HepG2 (cell line): Measurements from ENCODE around the gene SYNE2. TPM values are rescaled to one million over a fixed set of nuclear protein-coding genes. Genes with fewer than 3 reads are reported as not detected.
"Not testable (repeated sequence)": the region's sequence is repeated elsewhere in the genome, so short reads cannot be mapped to it uniquely, and the experiment has no call there.

ENCODE experiments used
- ATAC-seq: fragments of 200-7000 bp; cut with Tn5 transposase; 3 replicates; pipeline ENCODE4 v1.9.1; 2020; ENCODE audit warnings: mild to moderate bottlenecking, moderate library complexity
- BruUV-seq: library from RNA; stranded (reverse); fragments of 400-500 nt; replicated peaks from 2 replicates; lab custom pipeline; 2021; lab: Mats Ljungman, UMichigan
- CTCF ChIA-PET: fragments of 300-600 bp; formaldehyde crosslinking; extraction: SDS; loops from one replicate; lab custom pipeline; 2021; ENCODE audit warnings: low total read pairs, inconsistent platforms, low intra/inter-chr PET ratio; lab: Yijun Ruan, JAX
- POLR2A ChIA-PET: fragments of 350-600 bp; sonication (Branson Sonifier 250); formaldehyde crosslinking; loops from one replicate; lab custom pipeline; 2020; ENCODE audit warnings: antibody characterized with exemption, inconsistent platforms; lab: Yijun Ruan, JAX
- DNase-seq: peaks from one replicate; pipeline ENCODE4 v3.0.0-alpha.2; 2015; ENCODE audit warnings: low spot score
- FAIRE-seq: peaks from 3 replicates; lab custom pipeline; 2011; peaks lifted over from hg19 to GRCh38; lab: Jason Lieb, UNC
- H2AFZ ChIP-seq: one replicate; pipeline ENCODE4 v1.6.1; 2011; ENCODE audit warnings: low read length, inconsistent platforms
- H3K27ac ChIP-seq: fragments of 300-600 bp; 3 replicates; pipeline ENCODE4 v1.8.0; 2011; ENCODE audit warnings: mixed run types, mild to moderate bottlenecking, mixed read lengths, low read length, inconsistent platforms; ENCODE audit not compliant: insufficient read depth; ENCODE audit errors: extremely low read length
- H3K27me3 ChIP-seq, 2 experiments: fragments of 200-600 bp in 1 of 2; 2 replicates in 1 of 2; 3 replicates in 1 of 2; pipeline versions ENCODE4 v1.6.0 to v1.8.0; 2011; ENCODE audit warnings: low read length in 2 of 2, mild to moderate bottlenecking in 2 of 2, moderate library complexity in 2 of 2, inconsistent platforms in 1 of 2; ENCODE audit not compliant: insufficient read depth in 2 of 2, control insufficient read depth in 1 of 2
- H3K36me3 ChIP-seq, 2 experiments: fragments of 200-600 bp in 1 of 2; replicated peaks in 1 of 2; 2 replicates in 1 of 2; 3 replicates in 1 of 2; pipeline versions ENCODE4 v1.5.1 to v1.8.0; 2011; ENCODE audit warnings: low read length in 2 of 2, inconsistent platforms in 1 of 2; ENCODE audit not compliant: insufficient read depth in 2 of 2, control insufficient read depth in 1 of 2
- H3K4me1 ChIP-seq: 2 replicates; pipeline ENCODE4 v1.5.1; 2012; ENCODE audit warnings: low read length, inconsistent platforms; ENCODE audit not compliant: insufficient read depth
- H3K4me2 ChIP-seq: 2 replicates; pipeline ENCODE4 v1.6.0; 2011; ENCODE audit warnings: low read depth, low read length, inconsistent platforms
- H3K4me3 ChIP-seq, 3 experiments: fragments of 200-600 bp in 1 of 3; sonication (generic), shearing (Covaris generic) in 1 of 3; replicated peaks in 1 of 3; 2 replicates each; pipeline ENCODE4 v1.5.1; 2011 to 2016; ENCODE audit warnings: low read length in 3 of 3, inconsistent platforms in 2 of 3, low read depth in 2 of 3, mild to moderate bottlenecking in 2 of 3, control low read depth in 1 of 3, mixed read lengths in 1 of 3; ENCODE audit not compliant: insufficient read depth in 1 of 3
- H3K79me2 ChIP-seq: one replicate; pipeline ENCODE4 v1.6.1; 2011; ENCODE audit warnings: low read length, inconsistent platforms; ENCODE audit not compliant: insufficient read depth
- H3K9ac ChIP-seq: 2 replicates; pipeline ENCODE4 v1.6.0; 2011; ENCODE audit warnings: mild to moderate bottlenecking, low read depth, low read length, inconsistent platforms; ENCODE audit not compliant: insufficient read depth
- H3K9me3 ChIP-seq: 2 replicates; pipeline ENCODE4 v1.5.1; 2012; ENCODE audit warnings: mild to moderate bottlenecking, low read length
- H4K20me1 ChIP-seq: 2 replicates; pipeline ENCODE4 v1.6.0; 2011; ENCODE audit warnings: inconsistent platforms, mild to moderate bottlenecking, low read length, moderate library complexity; ENCODE audit not compliant: insufficient read depth
- EEA1 ChIP-seq: sonication (generic); formaldehyde crosslinking; IDR thresholded peaks from 2 replicates; pipeline ENCODE4 v1.5.1; 2020; ENCODE audit warnings: mild to moderate bottlenecking, missing genetic modification reagents, borderline replicate concordance
- HMGA1 ChIP-seq: sonication (generic); formaldehyde crosslinking; conservative IDR thresholded peaks from 2 replicates; pipeline ENCODE4 v1.4.0; 2020; ENCODE audit warnings: missing genetic modification reagents
- HNF1B ChIP-seq: sonication (generic); formaldehyde crosslinking; IDR thresholded peaks from 2 replicates; pipeline ENCODE4 v1.5.1; 2020; ENCODE audit warnings: mild to moderate bottlenecking, moderate library complexity, missing genetic modification reagents
- KLF15 ChIP-seq: sonication (generic); formaldehyde crosslinking; IDR thresholded peaks from 2 replicates; pipeline ENCODE4 v1.8.1; 2023; ENCODE audit warnings: borderline replicate concordance, mild to moderate bottlenecking, inconsistent platforms, missing genetic modification reagents, mixed read lengths
- MEF2D ChIP-seq: sonication (generic); formaldehyde crosslinking; IDR thresholded peaks from 2 replicates; pipeline ENCODE4 v1.5.1; 2020; ENCODE audit warnings: mild to moderate bottlenecking, missing genetic modification reagents
- PRDM10 ChIP-seq: sonication (generic); formaldehyde crosslinking; IDR thresholded peaks from 2 replicates; pipeline ENCODE4 v1.4.0; 2020; ENCODE audit warnings: low read depth, missing genetic modification reagents
- STAG1 ChIP-seq: sonication (generic); formaldehyde crosslinking; IDR thresholded peaks from 2 replicates; pipeline ENCODE4 v1.4.0; 2020; ENCODE audit warnings: missing genetic modification reagents
- ZNF484 ChIP-seq: sonication (generic); formaldehyde crosslinking; IDR thresholded peaks from 2 replicates; pipeline ENCODE4 v1.5.1; 2020; ENCODE audit warnings: mild to moderate bottlenecking, low read depth, missing genetic modification reagents, borderline replicate concordance
- ZNF720 ChIP-seq: sonication (generic); formaldehyde crosslinking; IDR thresholded peaks from 2 replicates; pipeline ENCODE4 v1.4.0; 2020; ENCODE audit warnings: missing genetic modification reagents
- WGBS: methylation state at CpG from one replicate; pipeline ENCODE4 v1.1.6; 2017; ENCODE audit warnings: low lambda C conversion rate; 5-methylcytosine and 5-hydroxymethylcytosine counted together
- in situ Hi-C: cut with HindIII; loops from 2 replicates; pipeline ENCODE4 v1.10.0; 2017; ENCODE audit warnings: low pct_unique_long_range_greater_than_20kb; ENCODE audit not compliant: extremely low pct_ligation_motif_present
- intact Hi-C: fragments of 100-400 bp; cut with micrococcal nuclease; formaldehyde crosslinking; loops from one replicate; pipeline ENCODE4 v1.10.0; 2022; ENCODE audit not compliant: unreplicated experiment
- polyA plus RNA-seq, 8 experiments: library from polyadenylated mRNA; depleted of rRNA in 3 of 8; stranded (reverse) in 7 of 8; unstranded in 1 of 8; fragments of >200 nt; fragmentation: Illumina TruSeq in 4 of 8; extraction: Trizol in 4 of 8; gene quantifications; 2 replicates each; pipeline versions ENCODE4 v1.2.1 to v1.2.3, GENCODE V29; 2011 to 2016; ENCODE audit warnings: low read depth in 4 of 8, missing spikeins in 1 of 8, mixed read lengths in 1 of 8; ENCODE audit not compliant: insufficient read depth in 1 of 8
- total RNA-seq, 5 experiments: library from RNA; depleted of rRNA; stranded (reverse); fragments of >200 nt; fragmentation: Illumina TruSeq; extraction: Trizol; gene quantifications; 2 replicates each; pipeline ENCODE4 v1.2.3, GENCODE V29; 2016; ENCODE audit warnings: low read depth in 1 of 5

The SYNE2 gene
- total and polyA plus RNA-seq, 2 of the 13 experiments (the other 11 are each of a cell fraction or from before 2014, with no cell fraction given) = 6.2 to 13.3 TPM

- POLR2A ChIA-PET = no interaction called here
- H3K9ac ChIP-seq = no peak overlapping the region
- H3K4me2 ChIP-seq = no peak overlapping the region
These were observed 187.2 kb downstream of the SYNE2 start for GRCh38 chr14:64040044-64040443.

GRCh38 chr14:64043296-64043695 lies 190.5 kb downstream of the SYNE2 start:
- H4K20me1 ChIP-seq, CTCF ChIA-PET, BruUV-seq, POLR2A ChIA-PET, H3K4me2 ChIP-seq, H3K9ac ChIP-seq, intact Hi-C loops, H3K4me1 ChIP-seq, H3K27me3 ChIP-seq, H3K4me3 ChIP-seq, H3K79me2 ChIP-seq, H3K9me3 ChIP-seq, DNase-seq, FAIRE-seq, ATAC-seq, H3K27ac ChIP-seq, in situ Hi-C loops, H3K36me3 ChIP-seq, H2AFZ ChIP-seq: not testable (repeated sequence)
- 92% methylated on average over 6 of the region's 6 CpGs for WGBS

More at GRCh38 chr14:64040044-64040443, 187.2 kb downstream of the SYNE2 start:
- DNase-seq = no peak
- intact Hi-C loops (no loop called here), in situ Hi-C loops (no loop called here)
- CTCF ChIA-PET = no interaction called here
- BruUV-seq = no TSS peak
- no peak overlapping the region for H3K27ac ChIP-seq
- no peaks in the 10 kb centered on the region for H3K36me3 ChIP-seq
- H3K4me3 ChIP-seq = no peak overlapping the region
- no peak for FAIRE-seq
- H3K27me3 ChIP-seq = no peaks in the 10 kb centered on the region
- no peaks in the 10 kb centered on the region for H3K4me1 ChIP-seq
- 87% methylated on average over 2 of the region's 2 CpGs for WGBS
- H3K9me3 ChIP-seq = no peaks in the 10 kb centered on the region
- H2AFZ ChIP-seq = no peak overlapping the region
- TF ChIP-seq HMGA1 (CRISPR knock-in tag) (no peak), MEF2D (CRISPR knock-in tag) (no peak), STAG1 (CRISPR knock-in tag) (peak; percentile 12; the same call in 1 of the 2 replicates), KLF15 (CRISPR knock-in tag) (no peak), ZNF484 (CRISPR knock-in tag) (no peak), EEA1 (no peak), PRDM10 (no peak), HNF1B (no peak), ZNF720 (CRISPR knock-in tag) (no peak)
- no peaks in the 10 kb centered on the region for H4K20me1 ChIP-seq
- no peak for ATAC-seq
- no peaks in the 10 kb centered on the region for H3K79me2 ChIP-seq
